Lung (tissue), 12 donors: Measurements from ENCODE around the gene FBXO42. TPM values are rescaled to one million over a fixed set of nuclear protein-coding genes. Genes with fewer than 3 reads are reported as not detected.

ENCODE experiments used
- ATAC-seq: fragments of 200-7000 bp; cut with Tn5 transposase; one replicate; pipeline ENCODE4 v1.9.1; 2020; ENCODE audit warnings: moderate number of reproducible peaks; ENCODE audit not compliant: insufficient read depth, low FRiP score
- DNase-seq, 3 donors: peaks; one replicate each; pipeline ENCODE4 v3.0.0-alpha.2; 2013 to 2017
- H3K27ac ChIP-seq, 2 donors: one replicate each; pipeline ENCODE4 v1.5.1; 2013; ENCODE audit warnings: mild to moderate bottlenecking in 2 of 2, moderate library complexity in 2 of 2, control low read depth in 1 of 2, inconsistent platforms in 1 of 2, low read depth in 1 of 2, low read length in 1 of 2
- H3K27me3 ChIP-seq, 3 donors: one replicate each; pipeline ENCODE4 v1.5.1; 2013; ENCODE audit warnings: low read length in 2 of 3; ENCODE audit not compliant: control insufficient read depth in 3 of 3, insufficient read depth in 3 of 3
- H3K36me3 ChIP-seq, 4 donors: one replicate each; pipeline ENCODE4 v1.5.1; 2013; ENCODE audit warnings: low read length in 4 of 4, mild to moderate bottlenecking in 1 of 4, moderate library complexity in 1 of 4; ENCODE audit not compliant: control insufficient read depth in 4 of 4, insufficient read depth in 4 of 4
- H3K4me1 ChIP-seq, 5 donors: one replicate each; pipeline ENCODE4 v1.5.1; 2013; ENCODE audit warnings: low read length in 5 of 5, mild to moderate bottlenecking in 2 of 5, moderate library complexity in 1 of 5; ENCODE audit not compliant: control insufficient read depth in 5 of 5, insufficient read depth in 5 of 5
- H3K4me3 ChIP-seq: one replicate; pipeline ENCODE4 v1.5.1; 2013; ENCODE audit warnings: mild to moderate bottlenecking, control low read depth, moderate library complexity
- H3K9ac ChIP-seq, 2 donors: one replicate each; pipeline ENCODE4 v1.5.1; 2013; ENCODE audit warnings: low read length in 2 of 2, control low read depth in 1 of 2; ENCODE audit not compliant: insufficient read depth in 1 of 2
- H3K9me3 ChIP-seq, 4 donors: one replicate each; pipeline ENCODE4 v1.5.1; 2013; ENCODE audit warnings: low read length in 3 of 4, mild to moderate bottlenecking in 1 of 4, moderate library complexity in 1 of 4; ENCODE audit not compliant: control insufficient read depth in 4 of 4, insufficient read depth in 3 of 4
- WGBS, 2 donors: extraction: QIAGEN DNeasy Blood & Tissue Kit; methylation state at CpG; one replicate each; pipeline ENCODE4 v1.1.7; 2013; 5-methylcytosine and 5-hydroxymethylcytosine counted together
- polyA plus RNA-seq, 2 donors: library from polyadenylated mRNA; stranded (reverse); fragments of 200-250 nt; gene quantifications; one replicate each; pipeline ENCODE4 v1.2.1, GENCODE V29; 2013
- total RNA-seq, 2 donors: library from RNA; depleted of rRNA in 1 of 2; stranded (reverse); fragments of >200 nt in 1 of 2; gene quantifications; one replicate each; pipeline ENCODE4 v1.2.1, GENCODE V29; 2014 to 2021
- TF ChIP-seq, protein P1 (sequence below): IDR thresholded peaks from 2 replicates; pipeline ENCODE4 v1.5.1; 2012; ENCODE audit warnings: mild to moderate bottlenecking; ENCODE audit errors: control extremely low read depth, extremely low read depth
- donor health status: control.
- donor health status: control.
- donor health status: Bipolar disorder and iron deficiency.
- donor health status: healthy.
- donor health status: DM: yes; HTN: yes; CAD: no.

Gene FBXO42
- total and polyA plus RNA-seq, 4 donors, result 7.3 to 28.6 (median 14.8) TPM

DNA sequence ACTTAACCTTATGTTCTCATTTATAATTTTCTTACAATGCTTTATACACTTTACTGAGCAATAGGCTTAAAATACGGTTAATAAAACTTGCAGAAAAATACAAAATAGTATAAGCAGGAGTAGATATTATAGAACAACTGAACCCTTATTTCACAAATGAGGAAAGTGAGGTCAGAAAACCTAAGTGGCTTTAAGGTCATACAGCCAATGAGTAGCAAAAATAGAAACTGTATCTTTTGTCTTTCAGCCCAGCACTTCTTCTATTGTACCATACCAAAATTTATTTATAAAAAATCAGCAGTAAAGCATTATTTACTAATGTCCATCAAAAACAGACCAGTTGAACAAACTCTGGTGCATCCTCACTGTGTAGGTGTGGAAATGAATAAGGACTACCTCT, 11.6 kb downstream of the FBXO42 start:
- no peak for ATAC-seq
- Histone ChIP-seq H3K9me3 (no peaks in the 10 kb centered on the region), H3K27me3 (no peaks in the 10 kb centered on the region), H3K27ac (no peak overlapping the region), H3K4me1 (peaks cover 0 to 9% (median 0%) of the 10 kb centered on the region in 5 donors), H3K4me3 (no peak overlapping the region), H3K36me3 (no peaks in the 10 kb centered on the region), H3K9ac (no peak overlapping the region)
- TF ChIP-seq, protein P1, sequence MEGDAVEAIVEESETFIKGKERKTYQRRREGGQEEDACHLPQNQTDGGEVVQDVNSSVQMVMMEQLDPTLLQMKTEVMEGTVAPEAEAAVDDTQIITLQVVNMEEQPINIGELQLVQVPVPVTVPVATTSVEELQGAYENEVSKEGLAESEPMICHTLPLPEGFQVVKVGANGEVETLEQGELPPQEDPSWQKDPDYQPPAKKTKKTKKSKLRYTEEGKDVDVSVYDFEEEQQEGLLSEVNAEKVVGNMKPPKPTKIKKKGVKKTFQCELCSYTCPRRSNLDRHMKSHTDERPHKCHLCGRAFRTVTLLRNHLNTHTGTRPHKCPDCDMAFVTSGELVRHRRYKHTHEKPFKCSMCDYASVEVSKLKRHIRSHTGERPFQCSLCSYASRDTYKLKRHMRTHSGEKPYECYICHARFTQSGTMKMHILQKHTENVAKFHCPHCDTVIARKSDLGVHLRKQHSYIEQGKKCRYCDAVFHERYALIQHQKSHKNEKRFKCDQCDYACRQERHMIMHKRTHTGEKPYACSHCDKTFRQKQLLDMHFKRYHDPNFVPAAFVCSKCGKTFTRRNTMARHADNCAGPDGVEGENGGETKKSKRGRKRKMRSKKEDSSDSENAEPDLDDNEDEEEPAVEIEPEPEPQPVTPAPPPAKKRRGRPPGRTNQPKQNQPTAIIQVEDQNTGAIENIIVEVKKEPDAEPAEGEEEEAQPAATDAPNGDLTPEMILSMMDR, result no peak
- DNase-seq, result no peak
- WGBS, 2 donors, result 92 to 95% methylated on average over 1 of the region's 1 CpG

DNA sequence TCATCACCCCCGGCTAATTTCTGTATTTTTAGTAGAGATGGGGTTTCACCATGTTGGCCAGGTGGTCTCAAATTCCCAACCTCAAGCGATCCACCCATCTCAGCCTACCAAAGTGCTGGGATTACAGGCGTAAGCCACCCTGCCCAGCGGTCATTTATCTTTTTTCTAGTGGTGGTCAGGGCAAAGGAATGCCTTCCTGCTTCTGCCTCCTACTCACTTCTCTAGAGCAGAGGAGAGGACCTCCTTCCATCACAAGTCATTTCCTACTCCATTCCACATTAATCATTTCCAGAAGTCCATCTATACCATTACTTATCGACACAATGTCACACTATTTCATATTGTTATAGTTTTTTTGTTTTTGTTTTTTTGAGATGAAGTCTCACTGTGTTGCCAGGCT, 13.3 kb downstream of the FBXO42 start:
- Histone ChIP-seq H3K9ac (no peak overlapping the region), H3K4me1 (peaks cover 0 to 15% (median 2%) of the 10 kb centered on the region in 5 donors), H3K4me3 (no peak overlapping the region)

GRCh38 chr1:16334655-16335340, 17.5 kb downstream of the FBXO42 start:
- 80 to 92% methylated on average over 7 of the region's 7 CpGs for WGBS, 2 donors
- H3K9me3 ChIP-seq, result no peaks in the 10 kb centered on the region
- TF ChIP-seq, protein P1, result no peak
- no peaks in the 10 kb centered on the region for H3K36me3 ChIP-seq
- no peak overlapping the region for H3K4me3 ChIP-seq
- DNase-seq (no peak), ATAC-seq (no peak)
- H3K9ac ChIP-seq, result no peak overlapping the region
- H3K27ac ChIP-seq, result no peak overlapping the region
- peaks cover 0 to 14% (median 2%) of the 10 kb centered on the region in 5 donors for H3K4me1 ChIP-seq
- no peaks in the 10 kb centered on the region for H3K27me3 ChIP-seq

More for the DNA sequence above, 13.3 kb downstream of the FBXO42 start:
- DNase-seq (no peak), ATAC-seq (no peak)
- WGBS, 2 donors, result 96 to 97% methylated on average over 5 of the region's 5 CpGs
- TF ChIP-seq, protein P1, result no peak
- no peak overlapping the region for H3K27ac ChIP-seq
- H3K36me3 ChIP-seq, result no peaks in the 10 kb centered on the region
- no peaks in the 10 kb centered on the region for H3K27me3 ChIP-seq
- no peaks in the 10 kb centered on the region for H3K9me3 ChIP-seq
